NCI-H526 (cell line): ENCODE results near the gene TMC8.
"Not testable (repeated sequence)": the region's sequence is repeated elsewhere in the genome, so short reads cannot be mapped to it uniquely, and the experiment has no call there.

Experiments used
- DNase-seq, 2 experiments: peaks; one replicate each; lab custom pipeline; 2025; lab: John Stamatoyannopoulos, UW

Gene TMC8, protein sequence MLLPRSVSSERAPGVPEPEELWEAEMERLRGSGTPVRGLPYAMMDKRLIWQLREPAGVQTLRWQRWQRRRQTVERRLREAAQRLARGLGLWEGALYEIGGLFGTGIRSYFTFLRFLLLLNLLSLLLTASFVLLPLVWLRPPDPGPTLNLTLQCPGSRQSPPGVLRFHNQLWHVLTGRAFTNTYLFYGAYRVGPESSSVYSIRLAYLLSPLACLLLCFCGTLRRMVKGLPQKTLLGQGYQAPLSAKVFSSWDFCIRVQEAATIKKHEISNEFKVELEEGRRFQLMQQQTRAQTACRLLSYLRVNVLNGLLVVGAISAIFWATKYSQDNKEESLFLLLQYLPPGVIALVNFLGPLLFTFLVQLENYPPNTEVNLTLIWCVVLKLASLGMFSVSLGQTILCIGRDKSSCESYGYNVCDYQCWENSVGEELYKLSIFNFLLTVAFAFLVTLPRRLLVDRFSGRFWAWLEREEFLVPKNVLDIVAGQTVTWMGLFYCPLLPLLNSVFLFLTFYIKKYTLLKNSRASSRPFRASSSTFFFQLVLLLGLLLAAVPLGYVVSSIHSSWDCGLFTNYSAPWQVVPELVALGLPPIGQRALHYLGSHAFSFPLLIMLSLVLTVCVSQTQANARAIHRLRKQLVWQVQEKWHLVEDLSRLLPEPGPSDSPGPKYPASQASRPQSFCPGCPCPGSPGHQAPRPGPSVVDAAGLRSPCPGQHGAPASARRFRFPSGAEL

DNA sequence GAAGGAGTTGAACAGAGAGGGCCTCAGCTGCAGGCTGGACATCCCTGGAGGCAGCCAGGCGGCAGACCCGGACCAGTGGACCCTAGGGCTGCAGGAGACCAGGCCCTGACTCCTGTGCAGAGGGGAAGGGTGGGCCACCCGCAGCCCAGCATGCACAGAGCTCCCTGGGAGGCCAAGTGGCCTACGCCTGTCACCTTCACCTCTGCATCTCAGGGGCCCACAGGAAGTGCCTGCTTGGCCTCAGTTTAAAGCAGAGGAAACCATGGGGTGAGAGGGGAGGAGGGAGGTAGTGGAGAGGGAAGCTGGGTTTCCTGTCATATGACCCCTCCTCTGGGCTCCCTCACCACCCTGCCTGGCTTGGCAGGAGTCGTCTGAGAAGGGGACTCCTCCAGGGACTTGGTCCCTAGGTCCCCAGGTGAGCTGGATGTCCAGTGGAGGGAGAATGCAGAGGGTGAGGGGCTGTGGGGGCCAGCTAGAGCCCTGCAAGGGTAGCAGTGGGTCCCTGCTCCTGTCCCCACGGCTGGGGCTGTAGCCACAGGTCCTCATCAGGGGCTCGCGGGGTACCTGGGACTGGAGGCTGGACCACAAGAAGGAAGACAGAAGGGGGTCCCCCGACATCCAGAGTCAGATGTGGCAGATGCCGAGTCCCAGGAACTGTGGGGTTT is at the start of gene TMC8:
Gene TMC8, plus strand, starts transcription at position 335 of the 665 bp plus-strand sequence. CDS start 818 bp downstream, outside the sequence.
- no peak for DNase-seq

DNA sequence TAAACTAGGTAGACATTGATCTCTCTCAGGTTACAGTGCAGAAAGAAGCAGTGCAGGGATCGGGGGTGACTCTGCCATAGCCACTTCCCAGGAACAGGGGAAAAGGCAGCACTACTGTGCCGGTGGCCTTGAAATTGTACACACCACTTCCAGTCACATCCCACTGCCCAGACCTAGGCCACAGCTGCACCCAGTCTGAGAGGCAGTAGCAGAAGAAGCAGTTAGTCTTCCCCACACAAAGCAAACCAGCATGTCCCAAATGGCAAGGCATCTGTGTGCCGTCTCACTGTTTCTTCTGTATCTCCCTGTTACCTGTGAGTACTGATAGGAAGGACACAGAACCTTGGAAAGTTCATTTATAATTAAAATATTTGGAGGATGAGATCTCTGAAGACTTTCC is 49.0 kb upstream of the TMC8 start:
- DNase-seq, result no peak

DNA sequence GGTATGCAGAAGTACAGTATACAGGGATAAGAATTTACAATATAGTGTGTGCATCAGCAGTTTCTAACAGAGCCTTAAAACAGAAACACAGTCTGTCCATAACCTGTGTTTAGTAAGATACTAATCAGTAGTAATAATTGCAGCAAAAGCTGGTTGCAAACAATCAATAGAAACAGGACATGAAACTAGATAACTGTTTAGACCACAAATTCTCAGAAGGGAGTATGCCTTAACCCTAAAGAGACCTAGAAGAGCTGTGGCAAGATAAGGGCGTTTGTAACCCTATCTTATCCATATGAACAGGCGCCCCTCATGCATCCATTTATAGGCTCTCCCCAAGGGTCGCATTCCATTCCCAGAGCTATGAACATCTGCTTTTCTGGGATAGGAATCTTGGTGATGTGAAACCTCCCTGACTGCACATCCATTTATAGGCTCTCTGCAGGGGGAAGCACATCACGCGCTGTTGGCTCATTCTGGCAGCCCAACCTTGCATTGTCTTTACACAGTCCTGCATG is 48.2 kb upstream of the TMC8 start:
- not testable (repeated sequence) for DNase-seq

DNA sequence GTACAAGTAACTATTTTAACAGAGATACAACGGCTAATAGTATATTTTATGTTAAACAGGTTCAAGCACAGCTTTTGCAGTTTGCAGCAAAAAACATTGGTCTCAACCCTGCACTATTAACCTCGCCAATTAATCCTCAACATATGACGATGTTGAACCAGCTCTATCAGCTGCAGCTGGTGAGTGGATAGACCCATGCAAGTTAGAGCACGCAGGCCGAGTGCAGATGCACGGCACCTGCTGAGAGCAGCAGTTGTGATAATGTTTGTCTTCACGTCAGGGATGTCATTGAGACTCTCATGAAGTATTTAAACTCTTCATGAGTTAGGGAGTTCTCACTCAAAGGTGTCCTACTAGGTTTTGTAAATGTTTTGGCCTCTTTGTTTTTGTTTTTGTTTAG is 47.6 kb upstream of the TMC8 start:
- no peak for DNase-seq

DNA sequence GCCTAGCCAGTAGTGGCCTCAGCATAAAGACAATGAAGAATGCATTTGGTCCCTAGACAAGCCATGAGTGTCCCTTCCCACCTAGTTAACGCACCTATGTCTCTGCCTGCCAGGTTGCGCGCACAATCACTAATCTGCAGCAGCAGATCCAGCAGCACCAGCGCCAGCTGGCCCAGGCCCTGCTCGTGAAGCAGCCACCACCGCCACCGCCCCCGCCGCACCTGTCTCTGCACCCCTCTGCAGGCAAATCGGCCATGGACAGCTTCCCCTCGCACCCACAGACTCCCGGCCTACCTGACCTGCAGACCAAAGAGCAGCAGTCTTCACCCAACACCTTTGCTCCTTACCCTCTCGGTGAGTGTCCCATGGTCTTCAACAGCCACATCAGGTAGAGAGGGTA is 43.8 kb upstream of the TMC8 start:
- no peak for DNase-seq

DNA sequence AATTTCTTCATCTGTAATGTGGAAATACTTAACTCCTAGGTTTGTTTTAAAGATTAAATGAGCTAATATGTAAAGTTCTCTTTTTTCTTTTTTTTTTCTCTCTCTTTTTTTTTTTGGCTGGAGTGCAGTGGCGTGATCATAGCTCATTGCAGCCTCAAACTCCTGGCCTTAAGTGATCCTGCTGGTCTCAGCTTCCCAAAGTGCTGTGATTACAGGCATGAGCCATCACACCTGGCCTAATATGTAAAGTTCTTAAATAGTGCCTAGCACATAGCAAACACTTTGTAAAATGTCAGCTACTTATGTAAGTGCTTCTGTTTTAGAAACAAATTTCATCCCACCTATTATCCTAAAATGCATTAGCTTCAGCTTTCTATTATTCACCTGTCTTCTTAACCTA is 42.0 kb upstream of the TMC8 start:
- no peak for DNase-seq

DNA sequence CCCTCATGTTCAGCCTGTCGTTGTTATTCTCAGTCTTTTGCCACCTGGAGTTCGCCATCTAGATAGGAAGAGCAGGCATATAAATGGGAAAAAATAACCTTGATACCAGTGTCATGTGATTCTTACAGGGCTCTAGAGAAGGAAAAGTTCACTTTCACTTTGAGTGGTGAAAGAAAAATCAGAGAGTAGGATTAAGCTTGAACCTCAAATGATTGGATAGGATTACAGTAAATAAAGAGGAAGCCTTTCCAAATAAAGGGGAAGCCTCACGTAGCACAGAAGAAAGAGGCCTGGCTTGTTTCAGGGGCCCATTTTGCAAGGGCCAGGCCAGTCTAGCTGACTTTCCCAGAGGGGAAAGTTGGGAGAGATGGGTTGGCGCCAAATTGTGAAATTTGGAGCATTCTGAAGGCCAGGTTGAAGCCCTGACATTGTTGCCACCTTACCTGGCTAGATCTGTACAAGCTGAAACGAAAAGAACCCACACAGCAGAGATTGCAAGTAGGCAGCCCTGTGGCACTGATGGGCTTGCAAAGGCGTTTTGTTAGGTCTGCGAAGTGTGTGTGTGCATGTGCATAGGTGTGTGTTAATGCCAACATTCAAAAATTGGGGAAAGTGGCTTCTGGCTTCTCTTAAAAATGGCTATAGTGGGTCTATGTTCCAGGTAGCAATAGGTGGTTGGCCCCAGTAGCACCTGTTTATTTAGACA is 40.8 kb upstream of the TMC8 start:
- no peak for DNase-seq

DNA sequence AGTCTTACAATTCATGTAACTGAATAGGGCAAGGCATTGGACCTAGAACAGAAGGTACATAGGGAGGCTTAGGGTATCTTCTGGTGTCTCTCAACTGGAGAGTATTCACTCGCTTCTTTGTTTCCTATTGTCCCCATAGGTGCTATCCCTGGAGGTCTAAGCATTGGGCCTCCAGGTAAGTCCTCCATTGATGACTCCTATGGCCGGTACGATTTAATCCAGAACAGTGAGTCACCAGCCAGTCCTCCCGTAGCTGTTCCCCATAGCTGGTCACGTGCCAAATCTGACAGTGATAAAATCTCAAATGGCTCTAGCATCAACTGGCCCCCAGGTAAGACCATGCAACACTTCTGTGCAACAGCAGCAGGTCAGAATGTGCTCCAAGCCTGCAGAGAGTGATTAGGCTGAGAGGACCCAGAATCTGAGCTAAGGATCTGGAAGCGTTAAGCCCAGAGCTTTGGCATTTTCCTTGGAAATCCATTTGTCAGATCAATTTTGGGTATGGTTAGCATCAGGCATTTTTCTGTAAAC is 37.7 kb upstream of the TMC8 start:
- DNase-seq, result no peak

DNA sequence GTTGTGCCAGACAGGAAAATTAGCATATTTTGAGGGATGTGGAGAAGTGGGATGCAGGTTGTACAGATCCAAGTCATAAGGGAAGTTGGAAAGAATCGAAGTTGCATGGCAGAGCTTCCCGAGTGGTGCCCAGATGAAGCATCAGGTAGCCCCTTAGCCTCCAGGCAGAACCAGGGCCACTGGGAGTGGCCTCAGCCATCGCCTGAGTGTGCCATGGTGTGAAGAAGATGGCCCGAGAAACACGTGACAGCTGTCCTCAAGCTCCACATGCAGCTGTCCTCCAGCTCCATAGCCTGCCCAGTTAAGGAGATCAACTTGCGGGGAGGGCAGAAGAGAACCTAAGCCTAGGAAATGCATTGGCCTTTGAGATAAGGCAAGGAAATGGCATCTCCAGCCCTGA is 35.5 kb upstream of the TMC8 start:
- DNase-seq, result no peak

DNA sequence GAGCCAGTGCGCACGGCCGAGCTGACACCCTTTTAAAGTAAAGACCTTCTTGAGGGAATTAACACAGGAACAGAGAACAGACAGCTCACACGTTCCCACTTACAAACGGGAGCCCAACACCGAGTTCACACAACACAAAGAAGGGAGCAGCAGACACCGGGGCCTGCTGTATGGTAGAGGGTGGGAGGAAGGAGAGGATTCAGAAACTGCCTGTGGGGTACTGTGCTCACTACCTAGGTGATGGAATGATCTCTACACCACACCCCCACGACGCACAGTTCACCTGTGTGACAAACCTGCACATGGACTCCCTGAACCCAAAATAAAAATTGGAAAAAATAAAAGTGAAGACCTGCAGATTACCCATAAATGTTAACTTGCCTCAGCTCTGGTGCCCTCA is 34.5 kb upstream of the TMC8 start:
- no peak for DNase-seq

DNA sequence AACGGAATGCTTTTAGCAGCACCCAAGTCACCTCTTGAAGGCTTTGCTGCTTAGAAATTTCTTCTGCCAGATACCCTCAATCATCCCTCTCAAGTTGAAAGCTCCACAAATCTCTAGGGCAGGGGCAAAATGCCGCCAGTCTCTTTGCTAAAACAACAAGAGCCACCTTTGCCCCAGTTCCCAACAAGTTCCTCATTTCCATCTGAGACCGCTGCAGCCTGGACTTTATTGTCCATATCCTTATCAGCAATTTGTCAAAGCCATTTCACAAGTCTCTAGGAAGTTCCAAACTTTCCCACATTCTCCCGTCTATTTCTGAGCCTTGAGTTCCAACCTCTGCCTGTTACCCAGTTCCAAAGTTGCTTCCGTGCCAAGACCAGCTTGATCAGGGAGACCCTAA is 29.5 kb upstream of the TMC8 start:
- DNase-seq, result no peak

DNA sequence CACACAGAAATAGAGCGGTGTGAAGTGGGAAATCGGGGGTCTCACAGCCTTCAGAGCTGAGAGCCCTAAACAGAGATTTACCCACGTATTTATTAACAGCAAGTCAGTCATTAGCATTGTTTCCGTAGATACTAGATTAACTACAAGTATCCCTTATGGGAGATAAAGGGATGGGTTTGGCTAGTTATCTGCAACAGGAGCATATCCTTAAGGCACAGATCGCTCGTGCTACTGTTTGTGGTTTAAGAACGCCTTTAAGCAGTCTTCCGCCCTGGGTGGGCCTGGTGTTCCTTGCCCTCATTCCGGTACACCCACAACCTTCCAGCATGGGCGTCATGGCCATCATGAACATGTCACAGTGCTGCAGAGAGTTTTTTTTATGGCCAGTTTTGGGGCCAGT is 29.0 kb upstream of the TMC8 start:
- no peak for DNase-seq

DNA sequence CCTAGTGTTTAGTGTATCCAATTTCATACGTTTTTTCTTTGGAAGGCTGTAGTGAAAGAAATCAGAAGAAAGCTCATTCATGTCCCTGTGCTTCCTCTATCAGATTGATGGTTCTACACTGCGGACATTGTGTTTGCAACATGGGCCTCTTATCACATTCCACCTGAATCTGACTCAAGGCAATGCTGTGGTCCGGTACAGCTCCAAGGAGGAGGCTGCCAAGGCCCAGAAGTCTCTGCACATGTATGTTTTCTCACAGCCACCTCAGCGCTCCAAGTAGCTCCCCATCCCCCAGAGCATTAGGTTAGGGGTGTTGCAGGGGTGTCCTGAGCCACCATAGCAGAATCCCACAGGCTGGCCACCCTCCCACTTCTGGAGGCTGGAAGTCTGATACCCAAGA is 27.3 kb upstream of the TMC8 start:
- no peak for DNase-seq

DNA sequence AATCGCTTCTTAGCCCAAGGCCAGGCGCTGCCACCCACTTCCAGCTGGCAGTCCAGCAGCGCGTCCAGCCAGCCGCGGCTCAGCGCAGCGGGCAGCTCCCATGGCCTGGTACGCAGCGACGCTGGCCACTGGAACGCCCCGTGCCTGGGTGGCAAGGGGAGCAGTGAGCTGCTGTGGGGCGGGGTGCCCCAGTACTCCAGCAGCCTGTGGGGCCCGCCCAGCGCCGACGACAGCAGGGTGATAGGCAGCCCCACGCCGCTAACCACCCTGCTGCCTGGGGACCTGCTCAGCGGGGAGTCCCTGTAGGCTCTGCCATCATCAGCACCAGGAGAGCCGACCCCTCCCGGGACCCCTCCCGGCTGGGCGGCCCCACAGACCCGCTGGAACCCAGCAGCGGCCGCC is 26.0 kb upstream of the TMC8 start:
- DNase-seq, result no peak

DNA sequence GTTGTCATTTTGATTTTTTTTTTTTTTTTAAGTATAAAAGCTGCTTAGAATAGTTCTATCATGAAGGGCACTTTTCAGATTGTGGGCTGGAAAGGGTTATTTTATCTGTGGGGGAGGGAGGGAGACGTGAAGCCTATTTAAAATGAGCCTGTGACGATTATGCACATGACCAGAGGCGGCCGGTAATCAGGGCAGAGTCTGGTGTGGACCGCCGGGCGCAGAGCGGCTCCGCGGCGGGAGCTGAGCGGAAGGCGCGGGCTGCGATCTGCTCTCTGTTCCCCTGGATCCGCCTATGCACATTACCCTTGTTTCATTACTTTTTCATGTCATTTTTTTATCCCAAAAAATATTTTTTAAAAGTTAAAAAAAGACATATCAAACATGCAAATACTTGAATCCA is 25.5 kb upstream of the TMC8 start:
- no peak for DNase-seq

DNA sequence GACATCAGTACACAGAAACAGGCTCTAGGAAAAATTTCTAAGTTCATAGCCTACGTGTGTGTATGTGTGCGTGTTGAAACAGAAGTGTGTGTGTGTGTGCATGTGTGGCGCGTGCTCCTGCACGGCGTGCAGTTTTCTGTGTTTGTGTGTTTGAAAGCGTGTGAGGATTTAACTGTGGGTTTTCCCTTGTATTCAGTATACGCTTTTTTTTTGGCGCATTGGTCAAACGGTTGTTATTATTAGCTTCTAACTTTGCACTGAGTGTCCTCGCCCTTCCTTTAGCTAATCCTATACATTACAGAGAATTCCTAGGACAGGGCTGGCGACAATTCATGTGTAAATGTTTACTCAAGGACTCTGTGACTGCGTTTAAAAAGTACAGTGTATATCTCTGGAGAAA is 25.0 kb upstream of the TMC8 start:
- no peak for DNase-seq

DNA sequence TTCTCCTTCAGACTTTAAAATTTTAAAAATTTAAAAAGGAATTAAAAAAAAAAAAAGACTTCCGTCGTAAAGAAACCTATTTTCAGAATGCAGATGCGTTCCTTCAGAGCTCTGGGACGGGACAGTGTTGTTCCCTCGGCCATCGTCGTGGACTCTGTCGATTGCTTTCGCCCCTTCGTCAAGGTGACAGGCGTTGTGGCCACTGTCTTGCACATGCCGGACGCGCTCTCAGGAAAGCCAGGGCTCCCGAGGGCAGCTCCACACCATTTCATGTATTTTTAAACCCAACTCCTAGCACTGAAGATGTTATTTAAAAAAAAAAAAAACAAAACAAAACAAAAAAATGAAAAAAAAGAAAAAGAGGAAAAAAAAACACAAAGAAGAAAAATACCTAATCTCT is 24.4 kb upstream of the TMC8 start:
- DNase-seq, result no peak

DNA sequence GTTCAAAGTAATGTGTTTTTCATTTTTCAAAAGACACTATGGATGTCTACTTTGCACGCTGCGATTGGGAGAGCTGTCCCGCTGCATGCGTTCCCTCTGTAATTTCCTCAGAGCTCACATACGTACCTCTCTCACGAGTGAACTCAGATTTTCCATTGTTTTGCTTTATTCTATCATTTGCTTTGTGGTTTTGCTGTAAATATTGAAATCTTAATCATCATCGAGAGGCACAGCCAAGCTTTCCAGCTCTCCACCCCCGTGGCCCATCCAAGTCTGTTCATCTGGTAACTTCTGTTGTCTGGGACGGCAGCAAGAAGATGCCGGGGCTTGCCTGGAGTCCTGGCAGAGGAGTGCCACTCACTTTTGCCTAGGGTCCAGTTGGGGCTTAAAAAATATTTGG is 23.1 kb upstream of the TMC8 start:
- no peak for DNase-seq

DNA sequence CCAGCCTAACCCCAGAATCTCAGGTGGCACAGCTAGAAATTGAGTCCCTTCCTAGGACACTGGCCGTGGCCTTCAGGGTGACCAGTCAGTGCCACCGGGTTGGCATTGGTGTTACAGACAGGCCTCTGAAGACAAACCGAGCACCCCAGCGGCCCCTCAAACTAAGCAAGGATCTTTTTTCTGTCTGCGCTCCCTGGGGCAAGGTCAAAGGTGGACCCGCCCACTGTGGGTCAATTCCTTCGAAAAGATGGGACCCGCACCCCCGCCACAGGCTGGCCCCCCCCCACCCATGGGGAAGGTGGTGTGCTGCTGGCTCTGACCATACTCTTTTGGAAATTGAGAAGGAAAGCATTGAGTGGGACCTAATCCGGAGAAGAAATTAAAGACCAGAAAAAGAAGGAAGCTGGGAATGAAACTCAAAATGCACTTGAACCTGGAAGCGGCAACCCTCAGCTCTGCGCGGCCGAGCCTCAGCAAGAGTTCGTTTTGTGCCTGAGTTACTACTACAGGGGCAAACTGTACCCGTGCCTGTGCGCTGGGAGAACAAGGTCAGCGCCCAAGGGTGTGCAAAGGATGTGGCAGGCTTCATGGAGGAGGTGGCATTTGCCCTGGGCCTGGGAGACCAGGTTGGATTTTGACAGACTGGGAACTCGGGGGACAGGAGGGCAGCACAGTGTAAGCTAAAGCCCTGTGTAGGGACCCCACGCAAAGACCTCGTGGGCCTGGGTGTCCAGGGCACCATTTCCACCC is 22.4 kb upstream of the TMC8 start:
- DNase-seq, result no peak

DNA sequence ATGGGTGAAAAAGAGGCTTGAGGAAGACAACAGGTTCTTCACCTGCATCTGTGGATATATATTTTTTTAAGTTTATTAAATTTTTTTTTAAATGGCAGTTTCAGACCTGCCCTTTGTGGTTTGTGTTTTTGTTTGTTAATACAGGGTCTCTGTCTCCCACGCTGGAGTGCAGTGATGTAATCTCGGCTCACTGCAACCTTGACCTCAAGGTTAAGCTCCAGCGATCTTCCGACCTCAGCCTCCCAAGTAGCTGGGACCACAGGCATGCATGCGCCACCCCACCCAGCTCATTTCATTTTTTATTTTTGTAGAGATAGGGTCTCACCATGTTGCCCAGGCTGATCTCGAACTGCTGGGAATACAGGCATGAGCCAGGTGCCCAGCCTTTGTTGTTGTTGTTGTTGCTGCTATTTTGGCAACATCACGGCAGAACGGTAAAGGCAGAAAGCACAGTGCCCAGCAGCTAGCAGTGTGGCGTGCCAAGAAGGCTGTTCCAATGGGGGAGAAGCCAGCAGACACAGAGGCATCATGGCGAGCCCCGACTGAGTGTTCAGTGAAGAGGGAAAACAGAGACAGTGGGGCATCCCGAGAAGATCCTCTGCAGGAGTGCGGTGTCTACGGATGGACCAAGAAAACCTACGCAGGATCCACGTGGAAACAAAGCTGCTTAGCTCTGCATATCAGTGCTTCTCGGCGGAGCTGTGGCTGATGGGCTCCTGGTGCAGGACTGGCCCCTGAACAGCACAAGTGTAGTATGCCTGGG is 21.7 kb upstream of the TMC8 start:
- no peak for DNase-seq

DNA sequence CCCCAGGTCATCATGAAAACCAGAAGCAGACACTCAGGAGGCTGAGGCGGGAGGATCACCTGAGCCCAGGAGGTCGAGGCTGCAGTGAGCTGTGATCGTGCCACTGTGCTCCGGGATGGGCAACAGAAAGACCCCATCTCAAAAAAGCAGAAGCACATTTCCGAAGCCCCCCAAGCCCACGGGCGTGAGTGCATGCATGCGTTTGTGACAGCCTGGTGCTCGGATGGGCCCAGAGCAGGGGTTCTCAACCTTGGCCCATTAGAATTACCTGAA is 21.1 kb upstream of the TMC8 start:
- DNase-seq, result no peak
